ENCODE data around the gene CDKN1C.

DNA sequence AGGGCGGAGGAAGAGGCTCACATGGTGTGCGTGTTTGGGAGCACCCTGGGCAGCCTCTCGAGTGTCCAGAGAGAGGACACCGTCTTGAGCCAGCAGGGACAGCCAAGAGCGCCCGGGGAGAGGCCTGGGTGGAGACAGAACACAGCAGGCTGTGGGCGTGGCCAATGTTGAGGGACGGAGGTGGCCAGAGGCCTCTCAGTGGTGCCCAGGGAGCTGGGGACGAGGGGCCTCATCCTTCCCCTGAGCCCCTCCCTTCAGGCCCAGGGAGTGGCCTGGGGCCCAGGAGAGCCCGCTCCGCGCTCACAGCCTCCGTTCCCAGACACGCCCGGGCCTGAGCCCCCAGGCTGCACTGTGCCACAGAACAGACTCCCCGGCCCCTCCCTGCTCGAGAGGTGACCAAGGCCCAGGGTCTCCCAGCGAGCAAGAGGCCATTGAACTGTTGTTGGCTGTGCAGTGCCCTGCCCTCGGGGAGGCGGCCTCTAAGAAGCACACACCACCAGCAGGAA is 48.4 kb downstream of the CDKN1C start:
- TF ChIP-seq POLR2A (IDR thresholded peaks at IDR 0.05; ENCODE audit: extremely low read depth, insufficient read length) (no peak), CTCF (IDR thresholded peaks at IDR 0.05; ENCODE audit: low read depth, low read length) (no peak), MAX (IDR thresholded peaks at IDR 0.05; ENCODE audit: low read depth, low read length) (no peak), MYC (IDR thresholded peaks at IDR 0.05; ENCODE audit: low read depth, low read length) (no peak)
